Measurements from ENCODE around the gene MUSK. TPM values are rescaled to one million over a fixed set of nuclear protein-coding genes. Genes with fewer than 3 reads are reported as not detected.

MUSK gene
- total RNA-seq, 1 experiment from 2014 or later: not detected

DNA sequence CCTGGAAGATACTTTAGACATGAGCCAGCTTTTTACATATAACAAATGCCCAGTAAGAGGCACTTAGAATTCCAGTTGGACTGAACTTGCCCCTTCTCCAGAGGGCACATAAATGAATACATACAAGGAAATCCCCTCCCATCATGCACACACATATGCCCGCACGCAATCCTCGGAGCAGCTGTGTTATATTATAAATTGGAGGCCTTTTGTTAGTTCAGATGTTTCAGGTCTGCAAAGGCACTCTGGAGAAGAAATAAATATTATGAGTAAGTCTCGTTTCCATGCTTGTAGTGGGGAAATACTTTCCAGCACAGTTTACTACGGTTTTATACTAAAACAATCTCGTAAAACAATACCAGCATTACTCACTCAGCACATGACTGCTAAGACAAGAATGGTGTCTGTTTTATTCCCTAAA is 17.6 kb upstream of the MUSK start:
- intact Hi-C loops (cut with micrococcal nuclease; ENCODE audit: unreplicated experiment): loop anchor here (10.0 kb wide), 1 partner anchor 174 kb away; no protein-coding TSS in a partner anchor
- no peak overlapping the region for H3K27ac Mint-ChIP-seq (ENCODE audit: unreplicated experiment)

DNA sequence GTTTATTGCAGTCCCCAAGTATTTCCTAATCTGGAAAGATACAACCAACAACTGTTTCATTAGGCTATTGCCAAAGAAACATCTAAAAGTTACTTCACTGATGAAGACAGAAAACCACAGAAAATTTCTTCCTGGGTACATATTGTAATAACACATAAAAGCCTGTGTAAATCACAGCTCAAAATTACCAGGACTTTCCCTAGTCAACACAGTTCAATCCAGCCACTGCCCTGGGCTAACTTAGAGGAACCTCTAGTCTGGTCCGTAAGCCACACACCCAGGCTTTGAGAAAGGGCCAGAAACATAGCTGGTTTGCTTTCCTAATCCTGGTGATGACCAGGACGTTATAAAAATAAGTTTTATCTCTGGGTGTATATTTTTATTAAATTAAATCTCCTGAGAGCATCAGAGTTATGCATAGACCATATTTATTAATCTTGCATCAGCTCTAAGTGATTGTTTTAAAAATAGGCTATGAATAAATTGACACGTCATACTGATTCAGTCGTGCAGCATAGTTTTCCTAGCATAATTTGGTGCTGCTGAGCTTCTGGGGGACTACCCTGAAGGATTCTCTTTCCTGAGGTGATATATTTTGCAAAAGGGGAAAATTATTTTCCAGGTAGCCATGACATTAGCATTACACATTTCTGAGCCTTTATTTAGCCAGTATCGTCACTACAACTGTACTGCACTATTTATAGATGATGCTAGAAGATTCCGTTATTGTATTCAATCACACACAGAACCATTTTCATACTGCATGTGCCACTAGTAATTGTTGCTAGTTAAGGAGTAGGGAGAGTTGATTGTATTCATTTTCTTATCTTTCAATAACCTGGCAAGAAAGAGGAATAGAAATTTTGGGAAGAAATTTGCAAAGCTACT is 12.6 kb upstream of the MUSK start:
- no TSS peak for BruUV-seq (replicated peaks)

More for the DNA sequence above, 17.6 kb upstream of the MUSK start:
- POLR2A ChIA-PET: no interaction called here
- Mint-ChIP-seq H3K9me3 (ENCODE audit: unreplicated experiment) (no peaks in the 10 kb centered on the region), H3K4me1 (ENCODE audit: low read depth, unreplicated experiment) (no peaks in the 10 kb centered on the region), H3K27me3 (ENCODE audit: insufficient read depth, unreplicated experiment) (no peaks in the 10 kb centered on the region), H3K36me3 (ENCODE audit: insufficient read depth, unreplicated experiment) (no peaks in the 10 kb centered on the region), H3K4me3 (ENCODE audit: unreplicated experiment) (no peak overlapping the region)
- Histone ChIP-seq H3K27me3 (replicated peaks; ENCODE audit: control insufficient read depth, insufficient read depth, low read length) (no peaks in the 10 kb centered on the region), H3K9me3 (no peaks in the 10 kb centered on the region), H3K36me3 (ENCODE audit: control insufficient read depth, insufficient read depth, low read length) (no peaks in the 10 kb centered on the region), H3K4me3 (ENCODE audit: low read depth, low read length) (no peak overlapping the region), H3K4me1 (no peaks in the 10 kb centered on the region)
- TF ChIP-seq, protein P1, sequence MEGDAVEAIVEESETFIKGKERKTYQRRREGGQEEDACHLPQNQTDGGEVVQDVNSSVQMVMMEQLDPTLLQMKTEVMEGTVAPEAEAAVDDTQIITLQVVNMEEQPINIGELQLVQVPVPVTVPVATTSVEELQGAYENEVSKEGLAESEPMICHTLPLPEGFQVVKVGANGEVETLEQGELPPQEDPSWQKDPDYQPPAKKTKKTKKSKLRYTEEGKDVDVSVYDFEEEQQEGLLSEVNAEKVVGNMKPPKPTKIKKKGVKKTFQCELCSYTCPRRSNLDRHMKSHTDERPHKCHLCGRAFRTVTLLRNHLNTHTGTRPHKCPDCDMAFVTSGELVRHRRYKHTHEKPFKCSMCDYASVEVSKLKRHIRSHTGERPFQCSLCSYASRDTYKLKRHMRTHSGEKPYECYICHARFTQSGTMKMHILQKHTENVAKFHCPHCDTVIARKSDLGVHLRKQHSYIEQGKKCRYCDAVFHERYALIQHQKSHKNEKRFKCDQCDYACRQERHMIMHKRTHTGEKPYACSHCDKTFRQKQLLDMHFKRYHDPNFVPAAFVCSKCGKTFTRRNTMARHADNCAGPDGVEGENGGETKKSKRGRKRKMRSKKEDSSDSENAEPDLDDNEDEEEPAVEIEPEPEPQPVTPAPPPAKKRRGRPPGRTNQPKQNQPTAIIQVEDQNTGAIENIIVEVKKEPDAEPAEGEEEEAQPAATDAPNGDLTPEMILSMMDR (IDR thresholded peaks at IDR 0.05; ENCODE audit: insufficient read depth in 1 of 2, low read depth in 1 of 2, low read length in 1 of 2, severe bottlenecking in 1 of 2, unreplicated experiment in 1 of 2): no peak
- CTCF ChIA-PET: no interaction called here
- DNase-seq: no peak
- no TSS peak for BruUV-seq (replicated peaks)

DNA sequence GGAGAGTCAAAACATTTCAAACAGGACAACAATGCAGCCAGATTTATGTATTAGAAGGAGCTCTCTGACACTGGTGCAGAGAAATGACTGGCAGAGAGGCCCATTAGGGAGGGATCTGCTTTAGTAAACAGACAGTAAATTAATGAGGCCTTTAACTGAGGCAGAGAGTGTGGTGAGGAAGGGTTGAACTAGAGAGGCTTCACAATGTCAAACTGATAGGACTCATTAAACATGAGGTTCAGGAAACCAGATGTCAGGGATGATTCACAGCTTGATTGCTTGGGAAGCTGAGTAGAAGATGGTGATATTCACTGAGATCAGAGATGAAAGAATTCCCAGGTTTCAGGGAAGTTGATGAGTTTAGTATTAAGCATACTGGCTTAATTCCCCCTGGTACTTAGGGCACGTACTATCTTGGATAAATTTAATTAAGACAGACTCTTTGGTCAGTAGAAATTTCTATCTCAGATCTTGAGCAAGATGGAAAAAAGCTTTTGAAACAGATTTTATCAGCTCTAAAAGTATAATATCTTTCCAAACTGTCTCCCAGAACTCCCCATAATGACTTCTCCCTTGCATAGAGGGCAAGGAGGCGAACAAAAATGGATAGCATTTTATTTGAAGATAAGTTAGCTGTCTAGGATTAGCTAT is 8.6 kb upstream of the MUSK start:
- POLR2A ChIA-PET: no interaction called here
- H3K27me3 Mint-ChIP-seq (ENCODE audit: insufficient read depth, unreplicated experiment): no peaks in the 10 kb centered on the region
- CTCF ChIA-PET: no interaction called here
- no TSS peak for BruUV-seq (replicated peaks)
- TF ChIP-seq, protein P1 (IDR thresholded peaks at IDR 0.05; ENCODE audit: insufficient read depth in 1 of 2, low read depth in 1 of 2, low read length in 1 of 2, severe bottlenecking in 1 of 2, unreplicated experiment in 1 of 2): no peak
- no peaks in the 10 kb centered on the region for H3K36me3 Mint-ChIP-seq (ENCODE audit: insufficient read depth, unreplicated experiment)
- DNase-seq: no peak
- Histone ChIP-seq H3K36me3 (ENCODE audit: control insufficient read depth, insufficient read depth, low read length) (no peaks in the 10 kb centered on the region), H3K4me1 (no peaks in the 10 kb centered on the region), H3K27me3 (replicated peaks; ENCODE audit: control insufficient read depth, insufficient read depth, low read length) (no peaks in the 10 kb centered on the region), H3K4me3 (ENCODE audit: low read depth, low read length) (no peak overlapping the region), H3K9me3 (no peaks in the 10 kb centered on the region)
- intact Hi-C loops (cut with micrococcal nuclease; ENCODE audit: unreplicated experiment): loop anchor here (10.0 kb wide), 1 partner anchor 165 kb away; no protein-coding TSS in a partner anchor
- no peaks in the 10 kb centered on the region for H3K4me1 Mint-ChIP-seq (ENCODE audit: low read depth, unreplicated experiment)
- no peak overlapping the region for H3K4me3 Mint-ChIP-seq (ENCODE audit: unreplicated experiment)
- no peaks in the 10 kb centered on the region for H3K9me3 Mint-ChIP-seq (ENCODE audit: unreplicated experiment)
- no peak overlapping the region for H3K27ac Mint-ChIP-seq (ENCODE audit: unreplicated experiment)

More for the DNA sequence above, 12.6 kb upstream of the MUSK start:
- TF ChIP-seq, protein P1 (IDR thresholded peaks at IDR 0.05; ENCODE audit: insufficient read depth in 1 of 2, low read depth in 1 of 2, low read length in 1 of 2, severe bottlenecking in 1 of 2, unreplicated experiment in 1 of 2): no peak
- Histone ChIP-seq H3K36me3 (ENCODE audit: control insufficient read depth, insufficient read depth, low read length) (no peaks in the 10 kb centered on the region), H3K4me3 (ENCODE audit: low read depth, low read length) (no peak overlapping the region), H3K9me3 (no peaks in the 10 kb centered on the region), H3K4me1 (no peaks in the 10 kb centered on the region), H3K27me3 (replicated peaks; ENCODE audit: control insufficient read depth, insufficient read depth, low read length) (no peaks in the 10 kb centered on the region)
- Mint-ChIP-seq H3K27ac (ENCODE audit: unreplicated experiment) (no peak overlapping the region), H3K27me3 (ENCODE audit: insufficient read depth, unreplicated experiment) (no peaks in the 10 kb centered on the region), H3K9me3 (ENCODE audit: unreplicated experiment) (no peaks in the 10 kb centered on the region), H3K4me3 (ENCODE audit: unreplicated experiment) (no peak overlapping the region), H3K4me1 (ENCODE audit: low read depth, unreplicated experiment) (no peaks in the 10 kb centered on the region), H3K36me3 (ENCODE audit: insufficient read depth, unreplicated experiment) (no peaks in the 10 kb centered on the region)
- DNase-seq: no peak
- ChIA-PET POLR2A (no interaction called here), CTCF (no interaction called here)
- intact Hi-C loops (cut with micrococcal nuclease; ENCODE audit: unreplicated experiment): loop anchor here (10.0 kb wide), 1 partner anchor 169 kb away; no protein-coding TSS in a partner anchor

Data from Caco-2 (cell line).